ENCODE results near the gene GIN1.
A peak's percentile ranks its signal among the peaks of the same experiment; 100 is the strongest.
"Not testable (repeated sequence)": the region's sequence is repeated elsewhere in the genome, so short reads cannot be mapped to it uniquely, and the experiment has no call there.

The GIN1 gene

GRCh38 chr5:103109277-103109676 lies 10.7 kb downstream of the GIN1 start:
- DNase-seq: no peak

GRCh38 chr5:103108086-103108485 lies 11.9 kb downstream of the GIN1 start:
- no peak for DNase-seq

GRCh38 chr5:103102234-103102633 lies 17.7 kb downstream of the GIN1 start:
- DNase-seq: no peak

DNA sequence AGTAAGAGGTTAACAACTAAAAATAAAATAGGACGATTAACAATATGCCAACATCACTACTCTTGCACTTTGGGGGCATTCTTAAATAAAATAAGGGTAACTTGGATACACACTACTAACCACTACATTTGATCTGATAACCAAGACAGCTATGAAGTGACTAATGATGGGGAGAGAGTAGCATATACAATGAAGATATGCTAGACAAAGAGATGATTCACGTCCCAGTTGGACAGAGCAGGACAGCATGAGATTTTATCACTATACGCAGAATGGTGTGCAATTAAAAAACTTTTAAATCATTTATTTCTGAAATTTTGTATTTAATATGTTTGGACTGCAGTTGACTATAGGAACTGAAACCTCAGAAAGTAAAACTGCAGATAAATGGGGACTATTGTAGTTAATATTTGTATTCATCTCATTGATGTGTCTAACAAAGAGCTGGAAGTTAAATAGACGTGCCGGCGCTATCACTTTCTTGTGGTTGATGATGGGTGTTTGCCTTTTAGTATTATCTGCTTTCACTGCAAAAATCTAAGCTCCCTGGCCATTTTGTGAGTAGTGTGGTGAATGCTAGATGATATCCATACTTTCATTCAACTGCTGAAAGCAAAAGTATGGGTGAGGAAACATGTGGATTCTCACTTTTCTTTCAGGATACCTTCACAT lies 18.7 kb downstream of the GIN1 start:
- no peak for DNase-seq

DNA sequence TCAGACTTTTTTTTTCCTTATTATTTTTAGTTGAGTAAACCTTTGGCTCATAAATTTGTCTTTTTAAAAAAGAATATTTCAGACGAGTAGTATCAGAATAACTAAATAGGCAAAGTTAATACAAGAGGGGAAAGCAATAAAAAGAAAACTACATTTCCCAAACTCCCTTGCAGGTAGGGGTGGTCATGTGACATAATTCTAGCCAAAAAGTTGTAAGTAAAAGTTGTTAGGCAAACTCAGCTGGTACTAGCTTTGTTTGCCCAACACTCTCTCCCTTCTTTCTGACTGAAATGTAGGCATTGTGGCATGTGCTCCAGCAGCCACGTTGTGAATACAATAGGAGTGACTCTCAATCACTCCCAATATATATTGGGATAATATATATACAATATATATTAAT lies 20.9 kb downstream of the GIN1 start:
- DNase-seq: no peak

DNA sequence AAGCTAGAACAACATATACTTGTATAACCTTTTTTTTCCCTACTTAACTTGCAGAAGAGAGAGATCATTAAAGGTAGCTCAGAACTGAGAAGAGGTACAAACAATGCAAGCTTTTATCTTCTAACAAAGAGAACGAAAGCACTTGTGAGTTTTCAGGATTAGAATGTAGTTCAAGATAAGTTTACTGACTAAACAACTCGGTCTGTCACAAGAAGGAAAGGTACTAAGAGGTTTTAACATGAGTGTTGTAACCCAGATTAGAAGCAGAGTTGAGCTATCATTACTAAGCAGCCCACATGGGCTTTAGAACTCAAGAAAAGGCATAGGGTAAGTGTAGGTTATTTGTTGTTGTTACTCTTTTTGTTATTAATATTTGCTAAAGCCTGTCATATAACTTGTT lies 25.2 kb downstream of the GIN1 start:
- no peak for DNase-seq

- DNase-seq: no peak
These were observed 26.2 kb downstream of the GIN1 start for GRCh38 chr5:103093727-103094126.

DNA sequence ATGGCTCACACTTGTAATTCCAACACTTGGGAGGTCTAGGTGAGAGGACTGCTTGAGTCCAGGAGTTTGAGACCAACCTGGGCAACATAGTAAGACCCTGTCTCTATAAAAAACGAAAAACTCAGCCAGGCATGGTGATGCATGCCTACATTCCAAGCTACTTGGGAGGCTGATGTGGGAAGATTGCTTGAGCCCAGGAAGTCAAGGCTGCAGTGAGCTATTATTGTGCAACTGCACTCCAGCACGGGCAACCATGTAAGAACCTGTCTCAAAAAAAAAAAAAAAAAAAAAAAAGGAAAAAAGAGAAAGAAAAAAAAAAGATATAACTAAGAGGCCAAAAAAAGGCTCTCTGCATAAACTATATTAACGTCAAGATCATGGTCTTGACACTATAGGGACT lies 27.3 kb downstream of the GIN1 start:
- no peak for DNase-seq

GRCh38 chr5:103090791-103091190 lies 29.1 kb downstream of the GIN1 start:
- DNase-seq: no peak

- no peak for DNase-seq
These were observed 30.7 kb downstream of the GIN1 start for GRCh38 chr5:103089272-103089671.

GRCh38 chr5:103086547-103086946 lies 33.4 kb downstream of the GIN1 start:
- DNase-seq: no peak

- no peak for DNase-seq
These were observed 40.1 kb downstream of the GIN1 start for GRCh38 chr5:103079796-103080195.

GRCh38 chr5:103075442-103075841 lies 44.5 kb downstream of the GIN1 start:
- no peak for DNase-seq

DNA sequence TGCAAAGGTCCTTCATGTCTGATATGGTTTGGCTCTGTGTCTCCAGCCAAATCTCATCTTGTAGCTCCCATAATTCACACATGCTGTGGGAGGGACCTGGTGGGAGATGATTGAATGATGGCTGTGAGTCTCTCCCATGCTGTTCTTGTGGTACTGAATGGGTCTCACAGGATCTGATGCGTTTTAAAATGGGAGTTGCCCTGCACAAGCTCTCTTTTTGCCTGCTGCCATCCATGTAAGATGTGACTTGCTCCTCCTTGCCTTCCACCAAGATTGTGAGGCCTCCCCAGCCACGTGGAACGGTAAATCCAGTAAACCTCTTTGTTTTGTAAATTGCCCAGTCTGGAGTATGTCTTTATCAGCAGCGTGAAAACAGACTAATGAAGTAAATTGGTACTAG lies 46.4 kb downstream of the GIN1 start:
- DNase-seq: not testable (repeated sequence)

DNA sequence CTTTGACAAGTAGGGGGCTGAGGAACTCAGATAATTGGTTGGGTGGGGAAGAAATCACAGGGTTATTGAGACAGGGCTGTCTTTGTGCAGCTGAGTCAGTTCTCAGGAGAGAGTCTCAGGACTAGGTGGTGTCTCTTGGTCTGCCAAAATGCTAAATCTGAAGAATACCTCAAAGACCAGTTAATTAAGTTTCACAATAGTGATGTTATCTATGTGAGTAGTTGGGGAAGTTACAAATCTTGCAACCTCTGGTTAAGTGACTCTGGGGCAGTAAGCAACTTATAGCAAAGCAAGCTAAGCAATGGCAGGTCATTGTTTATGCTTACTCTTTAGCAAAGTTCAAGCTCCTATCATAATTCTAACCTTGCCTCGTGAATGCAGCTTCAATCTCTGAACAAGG lies 53.6 kb downstream of the GIN1 start:
- DNase-seq: no peak

GRCh38 chr5:103060424-103060954 lies 59.4 kb downstream of the GIN1 start:
- no peak for DNase-seq

DNA sequence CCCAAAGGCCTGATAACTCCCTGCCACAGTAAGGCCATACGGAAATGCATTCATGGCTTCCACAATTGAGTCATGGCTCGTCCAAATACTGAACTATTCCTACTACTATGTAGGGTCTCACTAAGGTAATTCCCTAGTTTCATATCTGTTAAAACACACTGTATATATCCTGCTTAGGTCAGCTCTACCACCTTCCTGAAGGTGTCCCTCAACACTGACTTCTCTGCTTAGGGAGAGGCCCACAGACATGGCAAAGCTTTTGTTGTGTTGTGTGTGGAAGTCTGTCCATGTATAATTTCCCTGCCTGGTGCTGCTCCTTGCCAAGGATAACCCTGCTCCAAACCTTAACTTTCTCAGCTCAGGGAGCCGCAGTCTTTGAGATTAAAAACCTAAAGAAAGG lies 60.4 kb downstream of the GIN1 start:
- DNase-seq: no peak

DNA sequence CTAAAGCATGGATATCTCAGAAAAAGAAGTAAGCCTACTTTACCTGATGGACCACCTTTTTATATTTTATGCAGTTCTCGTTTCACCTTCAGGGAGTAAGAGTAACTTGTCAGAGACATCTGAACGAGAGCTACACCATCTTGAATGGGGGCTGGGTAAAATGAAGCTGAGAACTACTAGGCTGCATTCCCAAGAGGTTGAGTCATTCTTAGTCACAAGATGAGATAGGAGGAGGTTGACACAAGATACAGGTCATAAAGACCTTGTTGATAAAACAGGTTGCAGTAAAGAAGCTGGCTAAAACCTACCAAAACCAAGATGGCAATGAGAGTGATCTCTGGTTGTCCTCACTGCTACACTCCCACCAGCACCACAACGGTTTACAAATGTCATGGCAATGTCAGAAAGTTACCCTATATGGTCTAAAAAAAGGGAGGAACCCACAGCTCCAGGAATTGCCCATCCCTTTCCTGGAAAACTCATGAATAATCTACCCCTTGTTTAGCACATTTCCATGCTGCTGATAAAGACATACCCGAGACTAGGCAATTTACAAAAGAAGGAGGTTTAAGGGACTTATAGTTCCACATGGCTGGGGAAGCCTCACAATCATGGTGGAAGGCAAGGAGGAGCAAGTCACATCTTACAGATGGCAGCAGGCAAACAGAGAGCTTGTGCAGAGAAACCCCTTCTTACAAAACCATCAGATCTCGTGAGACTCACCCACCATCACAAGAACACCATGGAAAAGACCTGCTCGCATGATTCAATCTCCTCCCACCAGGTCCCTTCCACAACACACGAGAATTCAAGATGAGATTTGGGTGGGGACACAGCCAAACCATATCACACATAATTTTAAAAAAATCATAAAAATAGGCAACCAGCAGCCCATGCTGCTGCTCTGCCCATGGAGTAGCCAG lies 62.5 kb downstream of the GIN1 start:
- no peak for DNase-seq

DNA sequence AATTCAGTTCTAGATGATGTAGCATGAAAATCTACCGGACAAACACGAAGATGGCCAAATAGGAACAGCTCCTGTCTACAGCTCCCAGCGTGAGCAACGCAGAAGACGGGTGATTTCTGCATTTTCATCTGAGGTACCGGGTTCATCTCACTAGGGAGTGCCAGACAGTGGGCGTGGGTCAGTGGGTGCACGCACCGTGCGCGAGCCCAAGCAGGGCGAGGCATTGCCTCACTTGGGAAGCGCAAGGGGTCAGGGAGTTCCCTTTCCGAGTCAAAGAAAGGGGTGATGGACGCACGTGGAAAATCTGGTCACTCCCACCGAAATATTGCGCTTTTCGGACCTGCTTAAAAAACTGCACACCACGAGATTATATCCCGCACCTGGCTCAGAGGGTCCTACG lies 73.2 kb downstream of the GIN1 start:
- not testable (repeated sequence) for DNase-seq

DNA sequence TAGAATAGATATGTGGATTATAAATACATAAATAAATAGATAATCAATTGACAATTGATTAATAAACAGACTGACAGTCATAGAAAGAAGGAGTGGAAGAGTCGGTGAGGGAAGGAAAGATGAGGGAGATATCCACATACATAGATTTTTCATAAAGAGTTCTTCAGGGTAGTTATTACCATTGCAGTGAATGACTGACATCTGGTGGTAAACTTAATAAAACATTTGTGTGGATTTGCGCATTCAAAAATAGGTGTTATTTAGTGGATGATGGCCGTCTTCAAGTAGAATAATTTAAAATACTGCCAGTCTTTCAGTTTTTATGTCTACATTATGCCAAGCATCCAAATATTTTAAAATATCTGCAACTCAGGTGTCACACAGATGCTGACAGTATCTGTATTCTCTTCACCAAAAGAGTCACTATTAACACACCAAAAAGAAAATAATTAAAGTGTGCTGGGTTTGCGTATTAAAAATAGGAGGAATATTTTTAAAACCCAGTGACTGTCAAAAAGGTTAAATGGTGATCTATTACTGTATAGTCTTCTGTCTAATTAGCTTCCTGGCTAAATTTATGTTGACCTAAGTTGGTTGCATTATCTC lies 78.8 kb downstream of the GIN1 start:
- peak; percentile 41 for DNase-seq

DNA sequence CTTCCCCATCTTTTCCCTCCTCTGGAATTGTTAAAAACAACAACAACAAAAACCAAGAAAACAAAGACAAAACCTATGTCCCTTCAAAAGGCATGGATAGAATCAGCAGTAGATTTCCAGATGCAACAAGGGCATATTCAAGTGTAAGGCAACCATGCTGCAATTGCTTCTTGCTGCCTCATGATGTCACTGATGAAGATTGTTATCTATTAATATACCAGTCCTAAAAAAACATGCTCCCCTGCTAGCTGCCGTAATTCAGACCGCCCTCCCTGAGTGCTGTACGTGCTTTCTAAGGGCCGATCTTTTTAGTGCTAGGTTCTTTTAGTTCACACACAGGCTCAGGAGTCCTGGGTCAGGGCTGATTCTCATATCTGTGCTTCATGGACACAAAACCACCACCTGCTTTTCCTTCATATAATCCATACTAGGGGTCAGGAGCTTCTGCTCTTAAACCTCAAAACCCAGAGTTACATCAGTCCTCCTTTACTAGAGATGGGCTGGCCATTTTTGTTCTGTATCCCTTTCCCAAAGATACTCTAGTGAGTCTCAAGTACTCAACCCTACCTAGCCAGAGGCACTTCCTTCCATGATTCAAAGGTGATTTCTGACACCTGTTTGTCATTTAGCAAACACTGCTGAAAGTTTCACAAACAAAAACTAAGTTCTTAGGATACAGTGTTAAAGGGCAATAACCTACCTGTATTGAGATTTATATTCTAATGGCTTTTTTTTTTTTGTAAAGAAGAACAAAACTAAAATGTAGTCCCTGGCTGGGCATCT lies 82.1 kb downstream of the GIN1 start:
- DNase-seq: no peak

GRCh38 chr5:103036601-103037000 lies 83.3 kb downstream of the GIN1 start:
- no peak for DNase-seq
